ENCODE data around the gene USP47.

The USP47 gene

GRCh38 chr11:11980841-11981308, 139.1 kb downstream of the USP47 start:
- DNase-seq (ENCODE audit: low spot score): no peak

GRCh38 chr11:11981364-11981763, 139.6 kb downstream of the USP47 start:
- no peak for DNase-seq (ENCODE audit: low spot score)

- DNase-seq (ENCODE audit: low spot score): no peak
Observed at GRCh38 chr11:11981840-11982239, 140.1 kb downstream of the USP47 start.

- DNase-seq (ENCODE audit: low spot score): no peak
Observed at GRCh38 chr11:11982461-11982860, 140.7 kb downstream of the USP47 start.

GRCh38 chr11:11982975-11983374, 141.2 kb downstream of the USP47 start:
- no peak for DNase-seq (ENCODE audit: low spot score)

- DNase-seq (ENCODE audit: low spot score): no peak
Observed at GRCh38 chr11:11983427-11983826, 141.7 kb downstream of the USP47 start.

GRCh38 chr11:11984563-11984962, 142.8 kb downstream of the USP47 start:
- DNase-seq (ENCODE audit: low spot score): no peak

- DNase-seq (ENCODE audit: low spot score): no peak
Observed at GRCh38 chr11:11985016-11985715, 143.4 kb downstream of the USP47 start.

GRCh38 chr11:11985954-11986949, 144.5 kb downstream of the USP47 start:
- DNase-seq (ENCODE audit: low spot score): no peak

GRCh38 chr11:11987503-11988022, 145.8 kb downstream of the USP47 start:
- DNase-seq (ENCODE audit: low spot score): no peak

- DNase-seq (ENCODE audit: low spot score): no peak
Observed at GRCh38 chr11:11988099-11988651, 146.4 kb downstream of the USP47 start.

GRCh38 chr11:11988681-11989261, 147.0 kb downstream of the USP47 start:
- DNase-seq (ENCODE audit: low spot score): no peak

GRCh38 chr11:11989774-11990744, 148.3 kb downstream of the USP47 start:
- no peak for DNase-seq (ENCODE audit: low spot score)

GRCh38 chr11:11992257-11993212, 150.8 kb downstream of the USP47 start:
- DNase-seq (ENCODE audit: low spot score): peak; percentile 73

GRCh38 chr11:11993839-11994238, 152.1 kb downstream of the USP47 start:
- peak; percentile 84 for DNase-seq (ENCODE audit: low spot score)

GRCh38 chr11:11995601-11996000, 153.8 kb downstream of the USP47 start:
- DNase-seq (ENCODE audit: low spot score): no peak

- no peak for DNase-seq (ENCODE audit: low spot score)
Observed at GRCh38 chr11:11996321-11997048, 154.7 kb downstream of the USP47 start.

- no peak for DNase-seq (ENCODE audit: low spot score)
Observed at GRCh38 chr11:11997049-11997322, 155.2 kb downstream of the USP47 start.

- DNase-seq (ENCODE audit: low spot score): peak; percentile 64
Observed at GRCh38 chr11:11998091-11998781, 156.5 kb downstream of the USP47 start.
